ENCODE results near the gene PTPRK.

Gene PTPRK

DNA sequence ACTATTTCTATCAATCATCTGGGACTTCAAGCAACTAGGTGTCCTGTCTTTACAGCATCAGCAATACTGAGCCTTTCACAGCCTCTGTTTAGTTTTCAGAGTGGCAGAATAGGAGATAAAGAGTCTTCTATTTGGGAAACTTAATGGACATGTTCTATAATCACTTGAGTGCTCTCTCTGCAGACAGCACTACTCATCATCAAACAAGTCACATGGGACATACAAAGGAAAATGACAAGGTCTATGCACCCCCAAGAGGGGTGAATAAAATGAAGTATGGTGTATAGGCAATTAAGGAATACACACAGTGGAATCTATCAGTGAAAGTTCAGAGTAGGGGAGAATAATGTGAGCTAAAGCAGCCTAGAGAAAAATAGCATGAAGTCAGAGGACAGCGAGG, 381.7 kb downstream of the PTPRK start:
- DNase-seq (ENCODE audit: low spot score): no peak

- no peak for DNase-seq (ENCODE audit: low spot score)
Measured at GRCh38 chr6:128135325-128135724, 385.1 kb downstream of the PTPRK start.

DNA sequence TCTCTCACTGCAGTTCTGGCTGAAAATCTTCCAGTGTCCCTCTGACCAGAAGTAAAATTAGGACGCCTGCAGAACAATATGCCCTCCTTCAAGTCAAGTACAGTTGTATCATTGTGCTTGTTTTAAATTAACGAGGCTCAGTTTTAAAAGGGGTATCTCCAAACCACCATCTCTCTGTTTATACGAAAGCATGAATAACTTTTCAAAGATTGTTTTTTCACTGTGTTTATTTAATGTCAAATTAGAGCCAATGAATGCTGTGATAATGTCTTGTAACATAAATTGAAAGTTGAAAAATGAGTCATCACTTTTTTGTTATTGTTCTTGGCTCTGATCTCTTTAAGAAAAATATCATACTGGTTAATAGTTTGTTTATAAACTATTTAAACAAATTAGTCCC, 388.8 kb downstream of the PTPRK start:
- no peak for DNase-seq (ENCODE audit: low spot score)

DNA sequence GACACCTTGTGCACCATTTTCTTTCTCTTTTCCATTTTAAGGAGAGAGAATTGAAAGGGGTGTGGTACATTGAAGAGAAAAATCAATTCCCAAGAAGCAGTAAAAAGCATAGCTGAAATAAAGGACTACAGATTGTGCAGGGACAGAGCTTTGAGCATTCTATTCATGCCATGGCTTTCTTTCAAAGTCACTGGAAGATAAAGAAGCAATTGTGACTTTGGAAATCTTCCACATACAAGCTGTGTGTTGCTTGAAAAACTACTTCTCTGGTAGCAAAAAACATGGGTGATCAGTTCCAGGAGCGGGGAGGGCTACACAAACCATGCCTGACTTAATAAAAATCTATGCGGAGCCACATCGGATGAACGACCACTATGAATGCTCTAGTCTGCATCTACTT, 389.4 kb downstream of the PTPRK start:
- DNase-seq (ENCODE audit: low spot score): peak; percentile 80

- no peak for DNase-seq (ENCODE audit: low spot score)
Measured at GRCh38 chr6:128129679-128130078, 390.7 kb downstream of the PTPRK start.

DNA sequence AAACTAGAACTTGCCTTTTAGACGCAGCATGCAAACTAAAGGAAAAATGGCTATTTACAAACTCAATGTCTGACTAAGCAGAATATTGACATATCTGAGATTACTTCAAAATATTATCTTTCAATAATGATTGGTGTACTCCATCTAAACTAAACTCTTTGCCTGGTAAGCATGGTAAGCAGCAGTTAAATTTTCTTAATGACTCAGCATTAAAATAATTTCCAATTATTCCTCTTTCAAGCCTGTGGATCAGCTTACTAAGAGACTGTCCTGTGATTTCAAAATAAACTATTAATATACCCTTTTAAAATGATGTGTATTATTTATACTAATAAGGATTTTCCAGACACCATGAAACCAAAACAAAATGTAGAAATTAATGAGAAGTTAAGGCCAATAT, 392.7 kb downstream of the PTPRK start:
- no peak for DNase-seq (ENCODE audit: low spot score)

- no peak for DNase-seq (ENCODE audit: low spot score)
Measured at GRCh38 chr6:128124713-128125112, 395.7 kb downstream of the PTPRK start.

- DNase-seq (ENCODE audit: low spot score): no peak
Measured at GRCh38 chr6:128121610-128122009, 398.8 kb downstream of the PTPRK start.

- DNase-seq (ENCODE audit: low spot score): no peak
Measured at GRCh38 chr6:128121190-128121589, 399.2 kb downstream of the PTPRK start.

DNA sequence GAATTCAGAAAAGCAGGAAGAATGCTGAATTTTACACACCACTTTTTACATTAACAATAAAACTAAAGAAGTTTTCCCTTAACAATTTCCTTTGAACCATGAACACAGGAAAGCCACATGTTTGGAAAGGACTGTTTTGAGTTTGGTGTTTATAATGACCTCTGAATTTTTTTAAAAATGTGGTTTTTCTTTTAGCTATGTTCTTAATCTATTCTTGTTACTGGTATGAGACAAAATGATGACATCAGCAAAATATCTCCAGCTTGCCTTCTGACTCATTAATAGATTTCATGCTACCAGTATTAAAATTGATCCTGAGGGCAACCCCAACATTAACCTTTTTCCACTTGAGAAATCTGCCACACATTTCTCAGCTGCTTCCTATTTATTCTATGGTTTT, 402.0 kb downstream of the PTPRK start:
- no peak for DNase-seq (ENCODE audit: low spot score)

- no peak for DNase-seq (ENCODE audit: low spot score)
Measured at GRCh38 chr6:128117916-128118315, 402.5 kb downstream of the PTPRK start.

- no peak for DNase-seq (ENCODE audit: low spot score)
Measured at GRCh38 chr6:128114164-128114563, 406.2 kb downstream of the PTPRK start.

GRCh38 chr6:128112494-128112893, 407.9 kb downstream of the PTPRK start:
- no peak for DNase-seq (ENCODE audit: low spot score)

DNA sequence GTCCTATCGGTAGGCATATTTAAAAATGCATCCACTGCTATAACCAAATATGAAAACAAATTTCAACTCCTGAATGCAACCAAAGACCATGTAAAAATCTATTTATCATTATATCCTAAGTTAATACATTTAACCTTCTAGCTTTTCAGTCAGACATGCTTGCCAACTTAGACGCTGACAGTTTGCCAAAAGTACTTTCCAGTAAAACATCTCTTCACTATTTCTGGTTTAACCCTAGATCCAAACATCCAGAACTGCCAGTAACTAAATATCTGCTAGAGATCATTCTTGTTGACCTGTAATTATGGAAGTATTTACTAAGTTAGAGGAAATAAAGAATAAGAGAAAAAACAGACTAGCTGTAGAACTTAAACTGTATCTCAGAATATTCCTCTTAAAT, 409.3 kb downstream of the PTPRK start:
- DNase-seq (ENCODE audit: low spot score): no peak

GRCh38 chr6:128107682-128108081, 412.7 kb downstream of the PTPRK start:
- DNase-seq (ENCODE audit: low spot score): no peak

DNA sequence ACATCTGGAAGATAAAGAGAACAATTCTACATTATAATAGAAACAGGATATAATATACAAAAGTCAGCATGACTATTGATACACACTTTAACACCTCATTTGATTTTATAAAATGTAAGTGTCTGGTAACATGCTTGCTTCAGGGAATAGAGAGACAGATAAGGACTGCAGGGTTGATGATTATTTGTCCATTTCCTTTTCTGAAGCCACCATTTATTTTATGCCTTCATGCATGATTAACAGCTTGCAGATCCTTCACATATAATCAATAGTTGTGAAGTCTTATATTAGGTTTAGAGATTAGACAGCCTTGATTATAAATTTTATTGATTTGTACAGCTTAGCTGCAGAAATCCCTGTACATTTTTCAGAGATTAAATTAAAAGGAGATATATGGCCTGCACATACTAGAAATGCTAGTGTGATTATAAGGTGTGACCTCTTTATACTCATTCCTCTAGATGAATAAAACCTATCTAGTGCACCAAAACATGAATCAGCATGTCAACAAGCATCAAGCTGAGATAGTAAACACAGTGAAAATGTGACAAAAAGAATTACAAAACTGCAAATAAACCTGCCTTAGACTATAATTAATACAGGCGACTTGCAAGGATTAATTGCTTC, 420.7 kb downstream of the PTPRK start:
- DNase-seq (ENCODE audit: low spot score): no peak

DNA sequence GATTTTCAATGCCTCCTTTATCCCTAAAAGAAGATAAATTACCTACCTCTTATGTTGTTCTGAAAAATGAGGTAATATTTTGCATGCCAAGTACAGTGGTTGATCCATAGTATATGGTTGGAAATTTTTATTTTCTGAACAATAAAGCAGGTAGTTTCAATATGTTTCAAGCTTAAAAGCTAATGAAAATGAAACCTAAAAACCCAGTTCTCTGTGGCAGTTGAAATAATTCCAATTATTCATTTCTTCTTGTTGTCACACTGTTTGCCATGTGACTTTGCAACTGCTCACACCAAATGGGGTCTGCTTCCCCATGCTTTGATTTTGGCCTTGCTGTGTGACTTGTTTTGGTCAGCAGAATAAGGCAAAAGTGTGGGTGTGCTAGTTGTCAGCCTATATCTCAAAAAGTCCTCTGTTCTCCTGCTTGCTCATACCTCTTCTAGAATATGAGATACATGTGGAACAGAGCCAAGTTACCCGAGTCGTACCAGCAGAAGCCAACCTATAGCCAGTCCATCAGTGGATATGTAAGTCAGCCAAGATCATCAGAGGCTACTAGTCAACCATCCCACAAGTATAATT, 422.3 kb downstream of the PTPRK start:
- DNase-seq (ENCODE audit: low spot score): peak; percentile 32

DNA sequence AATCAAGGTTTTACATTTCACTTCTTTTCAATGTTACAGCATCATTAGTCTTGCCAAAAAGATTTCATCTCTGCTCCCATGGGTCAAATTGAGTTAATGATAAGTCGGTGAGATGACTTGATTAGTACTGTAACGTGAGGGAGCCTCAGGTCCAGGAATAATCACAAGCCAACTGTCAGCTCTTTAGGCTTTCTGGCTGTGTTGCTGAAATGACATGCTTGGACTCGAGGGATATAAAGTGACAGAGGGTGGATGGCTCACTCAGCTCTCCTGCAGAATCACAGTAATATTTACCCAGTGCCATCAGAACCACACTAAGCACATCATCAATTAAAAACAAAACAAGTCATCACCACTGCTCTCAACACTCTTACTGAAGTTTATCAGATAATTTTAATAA, 423.4 kb downstream of the PTPRK start:
- DNase-seq (ENCODE audit: low spot score): no peak

GRCh38 chr6:128095362-128095761, 425.0 kb downstream of the PTPRK start:
- no peak for DNase-seq (ENCODE audit: low spot score)

GRCh38 chr6:128079021-128079420, 441.4 kb downstream of the PTPRK start:
- DNase-seq (ENCODE audit: low spot score): no peak

DNA sequence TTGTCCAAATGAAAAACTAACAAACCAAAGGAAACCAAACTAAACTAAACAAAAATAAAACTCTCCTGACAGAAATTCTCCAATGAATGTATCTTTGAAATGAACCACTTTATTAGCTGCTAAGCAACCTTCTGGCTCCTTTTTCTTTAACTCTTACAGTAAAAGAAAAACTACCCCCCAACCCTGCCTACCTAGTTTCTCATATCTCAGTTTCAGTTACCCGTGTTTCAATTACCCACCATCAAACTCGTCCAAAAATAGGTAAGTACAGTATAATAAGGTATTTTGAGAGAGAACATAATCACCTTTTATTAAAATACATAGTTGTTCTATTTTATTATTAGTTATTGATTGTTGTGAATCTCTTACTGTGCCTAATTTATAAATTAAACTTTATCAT, 442.1 kb downstream of the PTPRK start:
- DNase-seq (ENCODE audit: low spot score): no peak

DNA sequence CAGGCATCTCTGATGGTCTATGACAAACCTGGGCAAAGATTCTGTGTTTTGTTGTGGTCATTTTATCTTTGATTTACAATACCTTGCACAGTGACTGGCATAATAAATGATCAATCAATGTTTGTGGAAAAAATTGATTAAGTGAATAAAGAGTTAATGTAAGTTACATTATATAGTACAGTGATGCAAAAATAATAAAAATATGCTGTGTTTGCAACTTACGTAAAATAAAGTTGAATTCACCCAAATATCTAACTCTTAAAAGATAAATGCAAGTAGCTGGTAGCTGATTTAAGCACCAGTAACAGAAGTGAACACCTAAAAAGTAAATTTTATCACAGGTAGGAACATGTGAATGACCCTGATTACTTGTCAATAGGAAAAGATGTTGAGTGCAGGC, 443.6 kb downstream of the PTPRK start:
- DNase-seq (ENCODE audit: low spot score): no peak

DNA sequence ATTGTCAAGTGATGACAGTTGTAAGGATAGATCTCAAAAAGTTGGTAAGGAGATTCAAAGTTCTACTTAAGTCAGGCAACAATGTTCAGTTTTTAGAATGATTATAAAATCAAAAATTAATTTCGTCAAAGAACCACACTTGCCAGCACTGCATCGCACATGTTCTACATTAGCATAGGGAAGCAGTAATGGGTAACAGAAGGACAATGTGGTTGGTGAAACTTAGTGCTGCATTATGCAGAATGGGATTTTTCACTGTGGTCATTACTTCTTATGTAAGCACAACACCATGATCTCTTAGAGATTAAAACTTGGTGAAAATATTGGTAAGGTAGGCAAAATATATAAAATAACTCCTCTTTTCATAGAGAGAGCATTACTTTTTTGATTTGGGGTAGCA, 445.8 kb downstream of the PTPRK start:
- no peak for DNase-seq (ENCODE audit: low spot score)

DNA sequence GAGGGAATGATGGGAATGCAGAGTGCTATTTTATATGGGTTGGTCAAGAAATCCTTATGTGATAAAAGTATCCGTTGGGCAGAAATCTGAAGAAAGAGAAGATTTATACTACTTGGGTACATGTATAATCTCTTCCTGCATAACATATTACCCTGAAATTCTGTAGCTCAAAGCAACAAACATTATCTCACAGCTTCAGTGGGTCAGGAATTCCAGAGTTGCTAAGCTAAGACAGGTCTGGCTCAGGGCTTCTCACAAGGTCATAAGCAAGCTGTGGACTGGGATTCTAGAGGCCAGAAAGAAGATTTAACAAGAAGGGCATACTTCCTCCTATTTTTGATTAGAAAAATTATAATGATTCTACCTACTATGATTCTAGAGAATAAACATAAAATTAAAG, 447.0 kb downstream of the PTPRK start:
- DNase-seq (ENCODE audit: low spot score): no peak

Measured in globus pallidus (tissue), 1 donor.